GM15510 (cell line): ENCODE data around the gene DLG2.

ENCODE experiments used
- POLR2A ChIP-seq: IDR thresholded peaks from 3 replicates; pipeline ENCODE4 v1.6.1; 2011; ENCODE audit warnings: borderline replicate concordance; ENCODE audit not compliant: insufficient read length; ENCODE audit errors: extremely low read depth

The DLG2 gene

GRCh38 chr11:84914511-84914910, 712.6 kb downstream of the DLG2 start:
- TF ChIP-seq POLR2A = no peak

- no peak for TF ChIP-seq POLR2A
Observed at GRCh38 chr11:84909740-84910139, 717.4 kb downstream of the DLG2 start.

- no peak for TF ChIP-seq POLR2A
Observed at GRCh38 chr11:84906995-84907394, 720.1 kb downstream of the DLG2 start.

DNA sequence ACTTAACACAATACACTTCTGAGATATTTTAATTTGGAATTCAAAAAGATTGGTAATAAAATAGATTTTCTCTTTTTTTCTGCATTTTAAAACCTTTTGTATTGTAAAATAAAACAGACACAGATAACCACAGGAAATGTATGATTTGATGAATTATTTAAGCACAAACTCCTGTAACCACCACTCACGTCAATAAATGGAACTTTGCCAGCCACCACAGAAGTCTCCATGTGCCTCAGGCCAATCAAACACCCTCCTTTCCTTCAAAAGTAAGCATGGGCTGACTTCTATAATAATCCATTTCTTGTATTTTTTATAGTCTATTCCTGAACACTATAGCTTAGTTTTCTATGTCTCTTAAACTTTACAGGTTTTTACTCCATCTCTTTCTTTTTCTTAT, 721.7 kb downstream of the DLG2 start:
- no peak for TF ChIP-seq POLR2A

DNA sequence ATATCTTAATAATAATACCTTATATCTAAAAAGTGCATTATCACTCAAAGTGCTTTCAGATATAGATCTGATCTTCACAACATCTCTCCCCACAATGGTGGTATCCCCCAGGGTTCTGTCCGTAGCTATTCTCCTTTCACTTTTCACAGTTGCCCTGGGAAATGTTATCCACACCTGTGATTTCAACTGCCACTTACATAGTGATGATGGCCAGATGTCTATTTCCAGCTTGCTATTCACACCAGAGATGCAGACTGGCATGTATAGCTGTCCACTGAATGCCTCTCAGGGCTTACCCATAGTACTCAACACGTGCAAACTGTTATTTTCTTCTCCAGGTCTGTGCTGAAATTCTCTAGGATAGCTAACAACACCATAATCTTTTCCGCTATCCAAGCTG, 724.7 kb downstream of the DLG2 start:
- TF ChIP-seq POLR2A = no peak

DNA sequence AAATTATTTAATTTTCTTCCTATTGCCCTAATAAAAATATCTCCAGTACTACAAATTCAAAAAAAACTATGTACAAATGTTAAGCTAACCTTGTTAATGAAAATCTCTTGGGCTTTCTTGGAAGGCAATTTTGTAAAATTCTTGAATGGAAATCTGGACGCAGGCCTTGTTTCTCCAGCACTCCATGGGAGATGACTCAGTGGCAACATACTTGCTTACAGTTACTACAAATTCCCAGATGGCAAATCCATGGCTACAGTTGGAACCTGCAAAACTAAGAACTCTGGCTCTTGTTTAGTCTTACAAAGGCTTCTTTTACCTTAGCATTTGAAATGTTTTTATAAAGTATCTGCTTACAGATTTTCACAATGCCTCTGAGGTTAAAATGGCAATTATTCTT, 725.2 kb downstream of the DLG2 start:
- no peak for TF ChIP-seq POLR2A

DNA sequence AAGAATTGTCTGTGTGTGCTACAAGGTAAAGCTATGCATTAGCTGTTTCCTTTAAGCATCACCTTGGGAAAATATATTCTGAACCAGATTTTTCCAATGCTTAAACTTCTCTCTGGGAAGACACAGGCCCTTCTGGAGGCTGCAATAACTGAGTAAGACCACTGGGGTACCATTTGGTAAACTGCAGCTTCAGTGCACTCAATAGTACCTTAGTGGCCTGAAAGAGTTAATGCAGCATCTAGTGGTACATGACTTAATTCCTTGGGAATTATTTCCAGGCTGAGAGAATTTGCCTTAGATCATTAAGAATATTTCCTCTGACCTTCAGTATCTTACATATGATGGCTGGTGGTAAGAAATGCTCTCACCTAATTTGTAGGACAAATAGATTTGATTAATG, 727.4 kb downstream of the DLG2 start:
- TF ChIP-seq POLR2A = no peak

DNA sequence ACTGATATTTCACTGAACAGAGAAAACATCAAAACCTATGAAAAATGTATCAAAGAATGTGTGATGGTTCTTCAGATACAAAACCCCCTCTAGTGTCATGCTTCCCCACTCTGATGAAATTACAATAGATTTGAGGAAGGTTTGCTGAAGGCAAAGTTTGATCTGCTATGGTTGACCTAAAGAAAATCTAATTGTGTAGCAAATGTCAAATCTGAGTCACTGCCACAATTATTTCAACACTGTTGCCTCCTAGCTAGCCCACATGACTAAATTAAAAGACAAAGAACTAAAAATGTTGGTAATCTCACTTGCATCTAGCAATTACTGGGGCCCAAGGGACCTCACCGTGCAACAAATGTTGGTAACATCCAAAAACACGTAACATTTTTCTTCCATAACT, 728.0 kb downstream of the DLG2 start:
- no peak for TF ChIP-seq POLR2A

DNA sequence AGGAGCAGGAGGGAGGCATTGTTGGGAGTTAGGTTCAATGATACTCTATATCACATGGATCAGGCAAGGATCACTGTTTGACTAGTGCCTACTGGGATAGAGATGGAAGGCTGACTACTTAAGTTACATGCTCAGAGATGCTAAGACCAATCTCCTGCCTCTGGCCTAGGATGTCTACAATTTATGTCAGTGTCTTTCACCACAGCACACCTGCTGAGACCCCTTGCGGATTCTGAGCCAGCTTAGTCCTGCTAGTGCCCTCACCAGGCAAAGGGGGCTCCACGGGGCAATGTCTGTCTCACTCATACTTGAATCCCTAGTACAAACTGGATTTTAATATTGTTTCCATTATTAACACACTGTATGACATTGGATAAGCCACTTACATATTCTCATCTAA, 732.5 kb downstream of the DLG2 start:
- TF ChIP-seq POLR2A = no peak

GRCh38 chr11:84890676-84891075, 736.5 kb downstream of the DLG2 start:
- no peak for TF ChIP-seq POLR2A

DNA sequence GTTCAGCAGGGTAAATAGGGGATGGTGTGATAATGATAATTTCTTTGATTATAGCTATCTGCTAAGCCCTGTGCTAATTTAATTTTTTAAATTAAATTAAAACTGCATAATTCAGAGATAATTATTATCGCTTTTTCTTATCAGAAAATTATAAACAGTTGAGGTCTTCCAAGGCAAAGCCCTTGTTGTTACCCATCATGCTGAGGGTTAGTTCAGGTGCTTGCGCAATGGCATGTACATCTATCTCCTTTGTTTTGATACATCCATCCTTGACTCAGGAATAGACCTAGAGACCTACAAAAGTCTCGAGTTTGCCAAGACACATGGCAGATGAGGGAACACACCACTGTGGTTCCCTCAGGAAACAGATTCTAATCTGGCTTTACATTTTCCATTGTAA, 737.6 kb downstream of the DLG2 start:
- TF ChIP-seq POLR2A = no peak

- TF ChIP-seq POLR2A = no peak
Observed at GRCh38 chr11:84887055-84887629, 740.0 kb downstream of the DLG2 start.

DNA sequence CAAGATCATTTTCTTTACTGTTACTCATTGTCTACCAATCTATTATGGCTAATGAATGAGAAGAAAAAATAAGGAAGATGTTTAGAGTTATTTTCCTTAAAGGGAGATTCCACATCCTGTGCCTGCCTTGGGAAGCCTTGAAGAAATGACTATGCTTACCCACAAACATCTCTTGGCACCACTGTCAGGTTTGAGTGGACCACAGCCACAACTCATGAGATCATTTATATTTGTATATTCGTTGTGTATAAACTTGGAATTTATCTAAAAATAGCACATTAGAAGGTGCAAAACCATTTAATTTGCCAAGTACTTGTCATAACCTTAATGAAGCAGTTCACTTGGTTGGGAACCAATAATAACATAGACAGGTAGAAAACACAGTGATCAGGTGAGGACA, 740.8 kb downstream of the DLG2 start:
- TF ChIP-seq POLR2A = no peak

DNA sequence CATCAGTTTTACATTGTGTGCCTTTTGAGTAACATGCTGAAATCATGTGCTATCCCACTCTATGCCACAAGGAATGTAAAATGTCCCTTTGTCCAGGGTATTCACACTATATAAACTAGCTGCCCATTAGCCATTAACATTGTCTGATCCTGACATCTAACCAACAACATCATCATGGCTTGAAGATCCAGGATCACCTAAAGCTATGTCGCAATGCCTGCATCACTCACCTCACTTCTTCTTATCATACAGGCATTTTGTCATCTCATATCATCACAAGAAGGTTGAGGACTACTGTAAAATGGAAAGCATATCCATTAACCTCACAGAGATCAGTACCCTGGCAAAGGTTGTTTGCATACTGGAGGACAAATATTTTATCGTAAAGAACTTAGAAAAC, 742.3 kb downstream of the DLG2 start:
- TF ChIP-seq POLR2A = no peak

DNA sequence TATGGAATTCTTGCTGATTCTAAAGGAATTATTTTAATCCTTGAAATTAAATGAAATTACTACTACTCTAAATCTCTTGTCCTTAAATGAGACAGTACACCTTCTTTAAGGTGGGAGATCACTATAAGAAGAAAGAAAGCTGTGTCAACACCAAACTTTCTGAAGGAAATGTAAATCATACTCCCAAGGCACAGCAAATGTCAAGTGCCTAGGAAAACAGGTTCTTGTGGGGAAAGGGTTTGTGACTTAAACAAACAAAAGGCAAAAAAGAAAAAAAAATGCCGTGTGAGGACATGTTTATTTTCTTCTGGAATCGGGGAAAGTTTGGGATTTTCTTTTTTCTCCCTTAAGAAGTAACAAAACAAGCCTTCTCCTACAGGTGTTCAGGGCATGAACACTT, 745.1 kb downstream of the DLG2 start:
- TF ChIP-seq POLR2A = no peak

GRCh38 chr11:84871116-84871515, 756.0 kb downstream of the DLG2 start:
- no peak for TF ChIP-seq POLR2A

DNA sequence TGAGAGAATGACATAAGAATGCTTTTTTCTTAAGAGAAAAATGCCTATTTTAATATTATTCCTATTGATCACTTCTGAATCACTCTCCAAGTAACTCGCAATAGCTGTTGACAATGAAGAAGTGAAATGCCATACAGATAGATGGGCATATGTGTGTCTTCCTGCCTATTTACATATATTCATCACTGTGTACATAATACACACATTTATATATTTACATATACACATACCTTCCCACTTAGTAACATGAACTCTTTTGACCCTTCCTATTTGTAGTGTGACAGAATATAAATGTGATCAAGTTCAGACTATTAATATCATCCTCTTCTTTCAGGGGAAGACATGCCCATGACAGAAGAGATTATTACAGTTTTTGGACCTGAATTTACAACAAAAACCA, 756.7 kb downstream of the DLG2 start:
- no peak for TF ChIP-seq POLR2A

DNA sequence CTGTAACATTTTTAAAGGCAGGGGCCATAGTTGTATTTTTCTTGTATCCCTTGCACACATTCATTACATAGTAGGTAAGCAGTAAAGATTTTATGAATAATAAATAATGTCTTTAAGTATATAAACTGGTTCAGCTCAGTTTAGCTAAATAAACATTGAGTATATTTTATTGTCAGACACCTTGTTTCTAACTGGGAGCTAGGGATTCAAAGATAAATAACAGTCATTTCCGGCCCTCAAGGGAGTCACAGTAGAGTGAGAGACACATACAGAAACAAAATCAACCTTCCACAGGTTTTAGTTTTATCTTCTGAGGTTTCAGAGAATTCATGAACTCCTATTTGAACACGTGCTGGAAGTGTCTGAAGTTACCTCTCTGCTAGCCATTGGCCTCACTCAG, 760.2 kb downstream of the DLG2 start:
- no peak for TF ChIP-seq POLR2A

GRCh38 chr11:84865791-84866535, 761.2 kb downstream of the DLG2 start:
- no peak for TF ChIP-seq POLR2A
